Testis (tissue), 2 donors: ENCODE measurements around the gene WFIKKN2.

Source experiments
- POLR2A ChIP-seq: fragments of 450-650 bp; IDR thresholded peaks from one replicate; pipeline ENCODE4 v1.6.1; 2017; ENCODE audit warnings: antibody characterized with exemption, mild to moderate bottlenecking, moderate library complexity
- TF ChIP-seq, protein P1 (sequence below), 3 experiments: fragments of 450-650 bp in 2 of 3; fragments of 200-600 bp in 1 of 3; sonication (generic) in 1 of 3; IDR thresholded peaks; one replicate each; pipeline ENCODE4 v1.5.1; 2016 to 2019; ENCODE audit warnings: antibody characterized with exemption in 3 of 3, mild to moderate bottlenecking in 2 of 3, moderate library complexity in 1 of 3

GRCh38 chr17:50815400-50815799 lies 20.0 kb upstream of the WFIKKN2 start:
- TF ChIP-seq, protein P1, sequence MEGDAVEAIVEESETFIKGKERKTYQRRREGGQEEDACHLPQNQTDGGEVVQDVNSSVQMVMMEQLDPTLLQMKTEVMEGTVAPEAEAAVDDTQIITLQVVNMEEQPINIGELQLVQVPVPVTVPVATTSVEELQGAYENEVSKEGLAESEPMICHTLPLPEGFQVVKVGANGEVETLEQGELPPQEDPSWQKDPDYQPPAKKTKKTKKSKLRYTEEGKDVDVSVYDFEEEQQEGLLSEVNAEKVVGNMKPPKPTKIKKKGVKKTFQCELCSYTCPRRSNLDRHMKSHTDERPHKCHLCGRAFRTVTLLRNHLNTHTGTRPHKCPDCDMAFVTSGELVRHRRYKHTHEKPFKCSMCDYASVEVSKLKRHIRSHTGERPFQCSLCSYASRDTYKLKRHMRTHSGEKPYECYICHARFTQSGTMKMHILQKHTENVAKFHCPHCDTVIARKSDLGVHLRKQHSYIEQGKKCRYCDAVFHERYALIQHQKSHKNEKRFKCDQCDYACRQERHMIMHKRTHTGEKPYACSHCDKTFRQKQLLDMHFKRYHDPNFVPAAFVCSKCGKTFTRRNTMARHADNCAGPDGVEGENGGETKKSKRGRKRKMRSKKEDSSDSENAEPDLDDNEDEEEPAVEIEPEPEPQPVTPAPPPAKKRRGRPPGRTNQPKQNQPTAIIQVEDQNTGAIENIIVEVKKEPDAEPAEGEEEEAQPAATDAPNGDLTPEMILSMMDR (IDR thresholded peaks at IDR 0.05): no peak
- TF ChIP-seq POLR2A: no peak
